Heart left ventricle (tissue), 16 donors: Measurements from ENCODE around the gene TXNDC11. TPM values are rescaled to one million over a fixed set of nuclear protein-coding genes. Genes with fewer than 3 reads are reported as not detected.
A peak's percentile ranks its signal among the peaks of the same experiment; 100 is the strongest.

ENCODE experiments used
- ATAC-seq, 4 donors: fragments of 200-7000 bp; cut with Tn5 transposase; one replicate each; pipeline ENCODE4 v1.9.1; 2020 to 2022; ENCODE audit warnings: moderate library complexity in 4 of 4, mild to moderate bottlenecking in 3 of 4, moderate number of reproducible peaks in 1 of 4
- DNase-seq, 5 donors: peaks; one replicate each; pipeline ENCODE4 v3.0.0-alpha.2; 2020
- H3K27ac ChIP-seq, 12 donors: fragments of 200-600 bp; sonication (generic) in 4 of 12; one replicate each; pipeline versions ENCODE4 v1.5.0 to v1.8.0; 2016 to 2022; ENCODE audit warnings: mild to moderate bottlenecking in 2 of 12
- H3K27me3 ChIP-seq, 9 donors: fragments of 200-600 bp; sonication (generic) in 2 of 9; one replicate each; pipeline versions ENCODE4 v1.5.1 to v1.8.0; 2016 to 2022; ENCODE audit warnings: mild to moderate bottlenecking in 3 of 9
- H3K36me3 ChIP-seq, 9 donors: fragments of 200-600 bp; sonication (generic) in 2 of 9; one replicate each; pipeline versions ENCODE4 v1.5.0 to v1.8.0; 2018 to 2022; ENCODE audit warnings: mild to moderate bottlenecking in 2 of 9
- H3K4me1 ChIP-seq, 12 donors: fragments of 200-600 bp; sonication (generic) in 4 of 12; one replicate each; pipeline versions ENCODE4 v1.5.0 to v1.8.0; 2016 to 2022; ENCODE audit warnings: mild to moderate bottlenecking in 3 of 12
- H3K4me3 ChIP-seq, 12 donors: fragments of 200-600 bp; sonication (generic) in 4 of 12; one replicate each; pipeline versions ENCODE4 v1.5.0 to v1.8.0; 2017 to 2022; ENCODE audit warnings: mild to moderate bottlenecking in 9 of 12, moderate library complexity in 4 of 12
- H3K9me3 ChIP-seq, 12 donors: fragments of 200-600 bp; sonication (generic) in 4 of 12; one replicate each; pipeline versions ENCODE4 v1.5.0 to v1.8.0; 2016 to 2022; ENCODE audit warnings: mild to moderate bottlenecking in 1 of 12
- POLR2A ChIP-seq, 2 donors: fragments of 450-650 bp; IDR thresholded peaks; one replicate each; pipeline ENCODE4 v1.6.1; 2017; ENCODE audit warnings: antibody characterized with exemption in 2 of 2, mild to moderate bottlenecking in 2 of 2, moderate library complexity in 2 of 2
- WGBS, 4 donors: extraction: QIAGEN DNeasy Blood & Tissue Kit in 2 of 4; methylation state at CpG; one replicate each; pipeline versions ENCODE4 v1.1.5 to v1.1.7; 2013 to 2018; 5-methylcytosine and 5-hydroxymethylcytosine counted together
- intact Hi-C, 10 donors: fragments of 100-400 bp; cut with DNase I; formaldehyde crosslinking; loops; one replicate each; pipeline versions ENCODE4 v1.11.1 to v1.14.2; 2022
- polyA plus RNA-seq, 2 donors: library from polyadenylated mRNA; stranded (reverse); fragments of 200-250 nt; gene quantifications; one replicate each; pipeline ENCODE4 v1.2.3, GENCODE V29; 2013
- total RNA-seq, 9 donors: library from RNA; depleted of rRNA in 2 of 9; stranded (reverse); fragments of >200 nt in 2 of 9; fragmentation: NEBNext Ultra II Directional in 3 of 9; extraction: Animal tissue kit (Norgen Biotek cat#: 25700) in 3 of 9; gene quantifications; one replicate each; pipeline versions ENCODE4 v1.1.0 to v1.2.4, GENCODE V29; 2016 to 2023
- TF ChIP-seq, protein P1 (sequence below), 12 donors: fragments of 200-600 bp; sonication (generic) in 4 of 12; IDR thresholded peaks; one replicate each; pipeline versions ENCODE4 v1.5.0 to v1.8.0; 2018 to 2022; ENCODE audit warnings: antibody characterized with exemption in 12 of 12, mild to moderate bottlenecking in 5 of 12
- donor health status: ischemic (EF 13 %, LVEDD 7.1; RV severe dilation, severe dysfunction).
- donor health status: healthy with polysubstance abuse.
- donor health status: DM: no; HTN: yes; CAD: no.
- donor health status: DM: no; HTN: no; CAD: no.
- donor health status: ischemic (EF 25% LVEDD 6.9; RV normal size, moderate dysfunction).
- donor health status: ischemic (EF 25% LVEDD 5.7; RV mildly dilated, moderate dysfunction).
- donor health status: healthy.
- donor health status: DM: yes; HTN: yes; CAD: no.
- donor health status: ischemic (EF 35%, LVEDD 5.7; RV mildly dilated, moderate dysfunction).
- donor health status: nonischemic (EF 11% LVEDD 7.7; RV severe dilation, severe dysfunction).
- donor health status: DM: yes; HTN: yes; CAD: no.
- donor health status: PGD.
- donor health status: ischemic (EF 29% LVEDD 5.4; RV normal size, mild dysfunction).
- donor health status: nonischemic (EF 23%, LVEDD 6.1; RV moderate dilation, normal function).

TXNDC11 gene
- total and polyA plus RNA-seq, 11 donors: 18.9 to 53.1 (median 25.9) TPM

DNA sequence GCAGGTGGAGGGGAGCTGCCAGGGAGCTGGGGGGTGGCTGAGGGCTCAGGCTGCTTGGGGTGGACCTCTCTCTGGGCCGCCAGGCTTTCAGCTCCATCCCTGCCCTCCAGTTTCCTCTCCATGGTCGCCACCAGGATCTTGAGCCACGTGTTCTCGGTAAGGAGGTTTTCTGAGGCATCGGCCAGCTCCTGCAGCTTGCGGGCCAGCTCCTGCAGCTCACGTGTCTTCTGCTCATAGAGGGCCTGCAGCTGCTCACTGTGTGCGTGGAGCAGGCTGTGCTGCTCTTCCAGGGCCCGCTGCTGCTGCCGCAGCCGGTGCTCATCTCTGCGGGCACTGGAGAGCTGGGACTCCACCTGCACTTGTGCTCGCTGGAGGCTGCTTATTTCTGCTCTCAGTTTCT lies 63.4 kb downstream of the TXNDC11 start:
- Histone ChIP-seq H3K4me3 (no peak overlapping the region), H3K36me3 (peaks cover 0 to 86% (median 77%) of the 10 kb centered on the region in 9 donors), H3K27ac (peak overlapping the region in 5 of 12 donors; percentile 2 to 71 (median 51)), H3K27me3 (no peaks in the 10 kb centered on the region), H3K4me1 (peaks cover 6 to 90% (median 59%) of the 10 kb centered on the region in 12 donors), H3K9me3 (no peaks in the 10 kb centered on the region)
- TF ChIP-seq, protein P1, sequence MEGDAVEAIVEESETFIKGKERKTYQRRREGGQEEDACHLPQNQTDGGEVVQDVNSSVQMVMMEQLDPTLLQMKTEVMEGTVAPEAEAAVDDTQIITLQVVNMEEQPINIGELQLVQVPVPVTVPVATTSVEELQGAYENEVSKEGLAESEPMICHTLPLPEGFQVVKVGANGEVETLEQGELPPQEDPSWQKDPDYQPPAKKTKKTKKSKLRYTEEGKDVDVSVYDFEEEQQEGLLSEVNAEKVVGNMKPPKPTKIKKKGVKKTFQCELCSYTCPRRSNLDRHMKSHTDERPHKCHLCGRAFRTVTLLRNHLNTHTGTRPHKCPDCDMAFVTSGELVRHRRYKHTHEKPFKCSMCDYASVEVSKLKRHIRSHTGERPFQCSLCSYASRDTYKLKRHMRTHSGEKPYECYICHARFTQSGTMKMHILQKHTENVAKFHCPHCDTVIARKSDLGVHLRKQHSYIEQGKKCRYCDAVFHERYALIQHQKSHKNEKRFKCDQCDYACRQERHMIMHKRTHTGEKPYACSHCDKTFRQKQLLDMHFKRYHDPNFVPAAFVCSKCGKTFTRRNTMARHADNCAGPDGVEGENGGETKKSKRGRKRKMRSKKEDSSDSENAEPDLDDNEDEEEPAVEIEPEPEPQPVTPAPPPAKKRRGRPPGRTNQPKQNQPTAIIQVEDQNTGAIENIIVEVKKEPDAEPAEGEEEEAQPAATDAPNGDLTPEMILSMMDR (IDR thresholded peaks at IDR 0.05): no peak
- TF ChIP-seq POLR2A (IDR thresholded peaks at IDR 0.05): no peak
- intact Hi-C loops: loop anchor here in 1 of 10 donors (5.0 kb wide), 1 partner anchor 33 kb away; no protein-coding TSS in a partner anchor
- WGBS, 4 donors: 54 to 86% (median 78%) methylated on average over 13 of the region's 13 CpGs
- DNase-seq (peak in 1 of 5 donors; percentile 26), ATAC-seq (no peak)

DNA sequence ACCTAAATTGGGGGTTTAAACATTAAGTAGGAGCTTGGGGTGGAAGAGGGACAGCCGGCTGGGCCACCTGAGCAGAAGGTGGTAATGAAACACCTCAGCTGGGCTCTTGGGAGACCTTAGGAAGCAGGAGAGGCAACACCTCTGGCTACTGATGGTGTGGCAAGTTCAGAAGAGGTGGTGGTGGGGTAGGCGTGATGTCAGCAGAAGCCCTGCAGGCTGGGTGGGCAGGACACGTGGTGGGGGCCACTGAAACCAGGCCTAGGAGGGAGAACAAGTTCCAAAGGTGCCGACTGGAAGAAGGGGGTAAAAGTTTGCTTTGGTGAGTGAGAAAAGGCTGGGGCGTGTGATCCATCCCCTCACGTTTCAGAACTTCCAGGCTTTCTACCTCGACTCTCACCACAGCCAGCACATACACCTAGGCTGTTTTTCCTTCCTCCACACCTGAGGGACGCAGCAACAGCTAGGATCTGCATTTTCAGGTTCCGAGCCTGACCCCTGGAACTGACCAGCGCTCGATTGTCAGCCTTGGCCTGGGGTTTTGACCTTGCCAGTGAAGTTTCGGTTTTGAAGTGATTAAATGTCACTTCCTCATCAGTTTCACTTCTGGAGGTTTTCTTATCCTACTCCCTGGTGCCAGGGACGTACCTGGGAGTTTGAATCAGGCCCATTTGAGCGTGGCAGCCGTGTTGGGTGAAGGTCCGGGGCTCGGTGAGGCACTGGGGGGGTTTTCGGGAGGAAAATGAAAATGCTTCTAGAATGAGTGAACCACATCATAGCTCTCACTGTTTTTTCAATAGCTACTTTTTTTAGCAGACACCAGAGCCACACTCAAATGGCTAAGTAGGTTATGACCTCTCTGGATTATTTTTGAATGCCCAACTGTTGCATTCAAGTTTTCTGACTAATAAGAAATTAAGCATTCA lies 64.4 kb downstream of the TXNDC11 start:
- intact Hi-C loops: loop anchor here in 2 of 10 donors (2.0 to 5.0 kb wide), 2 partner anchors 34 to 35 kb away; no protein-coding TSS in a partner anchor
- peak overlapping the region in 11 of 12 donors; percentile 19 to 76 (median 44) for H3K27ac ChIP-seq
- no peak overlapping the region for H3K4me3 ChIP-seq
- peaks cover 10 to 99% (median 69%) of the 10 kb centered on the region in 12 donors for H3K4me1 ChIP-seq
- 62 to 78% (median 66%) methylated on average over 18 of the region's 18 CpGs for WGBS, 4 donors
- peaks cover 0 to 76% (median 67%) of the 10 kb centered on the region in 9 donors for H3K36me3 ChIP-seq
- peak in 2 of 5 donors; percentile 20 to 48 for DNase-seq
- H3K9me3 ChIP-seq: no peaks in the 10 kb centered on the region
- TF ChIP-seq, protein P1 (IDR thresholded peaks at IDR 0.05): no peak
- TF ChIP-seq POLR2A (IDR thresholded peaks at IDR 0.05): no peak
- H3K27me3 ChIP-seq: no peaks in the 10 kb centered on the region
- no peak for ATAC-seq

DNA sequence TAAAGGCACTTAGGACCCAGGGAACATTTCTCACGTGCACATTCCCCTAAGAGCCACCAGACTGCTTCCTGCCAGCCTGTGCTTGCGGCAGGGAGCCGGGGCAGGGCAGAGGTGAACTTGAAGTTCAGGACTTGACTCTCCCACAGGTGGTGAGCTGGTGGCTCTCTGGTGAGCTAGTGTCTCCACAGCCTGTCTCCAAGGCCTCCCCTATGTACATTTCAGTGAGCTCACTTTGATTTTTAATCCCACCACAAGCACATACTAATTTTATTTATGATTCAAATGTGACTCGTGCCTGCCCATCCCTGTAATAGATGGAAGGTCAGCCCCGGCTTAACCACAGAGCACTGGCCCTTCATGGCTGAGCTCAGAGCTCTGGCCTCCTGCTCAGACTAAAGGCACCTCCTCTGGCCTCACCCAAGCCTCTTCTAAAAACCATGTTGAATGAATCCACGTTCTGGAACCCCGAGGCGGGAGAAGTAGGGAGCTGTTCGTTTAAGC lies 65.2 kb downstream of the TXNDC11 start:
- 59 to 64% (median 62%) methylated on average over 9 of the region's 9 CpGs for whole genome bisulfite sequencing, 4 donors
- DNase-seq (peak in 2 of 5 donors; percentile 19 to 56), ATAC-seq (peak in 2 of 4 donors; percentile 5 to 13)
- no peak overlapping the region for H3K4me3 ChIP-seq
- peaks cover 0 to 70% (median 60%) of the 10 kb centered on the region in 9 donors for H3K36me3 ChIP-seq
- TF ChIP-seq POLR2A (IDR thresholded peaks at IDR 0.05): no peak
- TF ChIP-seq, protein P1 (IDR thresholded peaks at IDR 0.05): no peak
- intact Hi-C loops: loop anchor here in 2 of 10 donors (2.0 to 5.0 kb wide), 2 partner anchors 35 kb away; no protein-coding TSS in a partner anchor
- H3K4me1 ChIP-seq: peaks cover 14 to 99% (median 70%) of the 10 kb centered on the region in 12 donors
- no peaks in the 10 kb centered on the region for H3K27me3 ChIP-seq
- H3K27ac ChIP-seq: peak overlapping the region in 10 of 12 donors; percentile 19 to 76 (median 39)
- H3K9me3 ChIP-seq: no peaks in the 10 kb centered on the region

DNA sequence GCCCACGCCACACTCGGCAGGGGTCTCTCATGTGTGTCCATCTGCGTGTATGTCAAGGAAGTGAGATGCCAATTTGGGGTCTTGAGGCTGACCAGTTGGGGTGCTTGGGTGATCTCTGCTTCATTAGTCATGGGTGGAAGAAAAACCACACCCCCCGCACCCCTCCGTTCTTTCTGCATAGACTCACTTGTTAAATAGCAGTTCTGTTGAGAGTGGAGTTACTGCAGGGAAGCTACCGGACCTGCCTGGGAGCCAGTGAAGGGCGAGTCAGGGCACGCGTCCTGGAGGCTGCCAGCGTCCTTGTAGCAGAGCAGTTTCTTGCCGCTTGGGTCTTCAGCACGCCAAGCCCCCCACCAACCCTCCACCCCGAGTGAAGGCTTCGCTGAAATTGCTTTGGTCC lies 65.9 kb downstream of the TXNDC11 start:
- H3K4me3 ChIP-seq: no peak overlapping the region
- no peaks in the 10 kb centered on the region for H3K27me3 ChIP-seq
- TF ChIP-seq POLR2A (IDR thresholded peaks at IDR 0.05): no peak
- TF ChIP-seq, protein P1 (IDR thresholded peaks at IDR 0.05): no peak
- peaks cover 0 to 63% (median 53%) of the 10 kb centered on the region in 9 donors for H3K36me3 ChIP-seq
- H3K4me1 ChIP-seq: peaks cover 14 to 99% (median 71%) of the 10 kb centered on the region in 12 donors
- intact Hi-C loops: loop anchor here in 2 of 10 donors (2.0 to 5.0 kb wide), 2 partner anchors 36 kb away; no protein-coding TSS in a partner anchor
- ATAC-seq (no peak), DNase-seq (peak in 1 of 5 donors; percentile 48)
- peak overlapping the region in 7 of 12 donors; percentile 24 to 76 (median 36) for H3K27ac ChIP-seq
- H3K9me3 ChIP-seq: no peaks in the 10 kb centered on the region
- 88 to 93% (median 92%) methylated on average over 11 to 14 of the region's 14 CpGs for WGBS, 4 donors
